HepG2 (cell line): Measurements from ENCODE around the gene LSM2. TPM values are rescaled to one million over a fixed set of nuclear protein-coding genes. Genes with fewer than 3 reads are reported as not detected.

Source experiments
- ATF4 ChIP-seq, 2 experiments: fragments of 450-650 bp in 1 of 2; sonication (generic) in 1 of 2; formaldehyde crosslinking; IDR thresholded peaks; 2 replicates each; pipeline versions ENCODE4 v1.5.0 to v1.8.0; 2020 to 2022; ENCODE audit warnings: mild to moderate bottlenecking in 1 of 2, missing genetic modification reagents in 1 of 2
- DMAP1 ChIP-seq: IDR thresholded peaks from 2 replicates; pipeline ENCODE4 v1.6.1; 2016
- ELK4 ChIP-seq: sonication (generic); formaldehyde crosslinking; IDR thresholded peaks from 2 replicates; pipeline ENCODE4 v1.9.0; 2021; ENCODE audit warnings: missing genetic modification reagents, borderline replicate concordance
- GATAD2A ChIP-seq: IDR thresholded peaks from 2 replicates; pipeline ENCODE4 v1.6.1; 2016
- HMG20B ChIP-seq: conservative IDR thresholded peaks from 2 replicates; pipeline ENCODE4 v1.6.1; 2016; ENCODE audit warnings: missing genetic modification reagents, missing compliant biosample characterization
- MXI1 ChIP-seq: IDR thresholded peaks from 3 replicates; pipeline ENCODE4 v1.6.1; 2012; ENCODE audit warnings: low read depth, low read length, inconsistent platforms, borderline replicate concordance
- MZF1 ChIP-seq: sonication (generic); formaldehyde crosslinking; IDR thresholded peaks from 2 replicates; pipeline ENCODE4 v1.8.1; 2023; ENCODE audit warnings: mild to moderate bottlenecking, missing genetic modification reagents, borderline replicate concordance
- TCF7 ChIP-seq: sonication (generic); IDR thresholded peaks from 2 replicates; pipeline ENCODE4 v1.6.1; 2016; ENCODE audit warnings: antibody characterized with exemption, low read depth
- ZHX1 ChIP-seq: sonication (generic); formaldehyde crosslinking; IDR thresholded peaks from 2 replicates; pipeline ENCODE4 v1.8.1; 2022; ENCODE audit warnings: low read depth, mild to moderate bottlenecking, missing genetic modification reagents
- ZMYM2 ChIP-seq: sonication (generic); formaldehyde crosslinking; IDR thresholded peaks from 2 replicates; pipeline ENCODE4 v1.8.0; 2022; ENCODE audit warnings: mild to moderate bottlenecking, missing genetic modification reagents
- ZNF3 ChIP-seq: IDR thresholded peaks from 2 replicates; pipeline ENCODE4 v1.7.0; 2017; ENCODE audit warnings: inconsistent platforms
- ZNF503 ChIP-seq: sonication (generic); formaldehyde crosslinking; IDR thresholded peaks from 2 replicates; pipeline ENCODE4 v1.4.0; 2020; ENCODE audit warnings: missing genetic modification reagents
- ZNF691 ChIP-seq: sonication (generic); formaldehyde crosslinking; IDR thresholded peaks from 2 replicates; pipeline ENCODE4 v1.4.0; 2020; ENCODE audit warnings: missing genetic modification reagents, low read depth, mild to moderate bottlenecking, borderline replicate concordance
- ZNF713 ChIP-seq: sonication (generic); formaldehyde crosslinking; IDR thresholded peaks from 2 replicates; pipeline ENCODE4 v1.4.0; 2020; ENCODE audit warnings: mild to moderate bottlenecking, missing genetic modification reagents
- ZNF784 ChIP-seq: sonication (generic); formaldehyde crosslinking; IDR thresholded peaks from 2 replicates; pipeline ENCODE4 v1.5.1; 2020; ENCODE audit warnings: missing genetic modification reagents, mild to moderate bottlenecking, borderline replicate concordance
- polyA plus RNA-seq, 8 experiments: library from polyadenylated mRNA; depleted of rRNA in 3 of 8; stranded (reverse) in 7 of 8; unstranded in 1 of 8; fragments of >200 nt; fragmentation: Illumina TruSeq in 4 of 8; extraction: Trizol in 4 of 8; gene quantifications; 2 replicates each; pipeline versions ENCODE4 v1.2.1 to v1.2.3, GENCODE V29; 2011 to 2016; ENCODE audit warnings: low read depth in 4 of 8, missing spikeins in 1 of 8, mixed read lengths in 1 of 8; ENCODE audit not compliant: insufficient read depth in 1 of 8
- total RNA-seq, 5 experiments: library from RNA; depleted of rRNA; stranded (reverse); fragments of >200 nt; fragmentation: Illumina TruSeq; extraction: Trizol; gene quantifications; 2 replicates each; pipeline ENCODE4 v1.2.3, GENCODE V29; 2016; ENCODE audit warnings: low read depth in 1 of 5

Gene LSM2
- total and polyA plus RNA-seq, 2 of the 13 experiments (the other 11 are each of a cell fraction or from before 2014, with no cell fraction given), result 69.4 to 90.5 TPM

GRCh38 chr6:31815025-31815838 is 8.5 kb upstream of the LSM2 start, which contains the start of the genes HSPA1A and HSPA1L (continued):
- TF ChIP-seq ZNF784 (CRISPR knock-in tag), result 0 out of 2 replicates have a peak, but pooled peaks have one; percentile 27
- no peak for TF ChIP-seq ZNF713 (CRISPR knock-in tag)
- TF ChIP-seq HMG20B (CRISPR knock-in tag), result peak; percentile 58; the same call in 1 of the 2 replicates
- TF ChIP-seq ELK4 (CRISPR knock-in tag), result 0 out of 2 replicates have a peak, but pooled peaks have one; percentile 15
- TF ChIP-seq GATAD2A (CRISPR knock-in tag), result 0 out of 2 replicates have a peak, but pooled peaks have one; percentile 37
- peak; percentile 1; the same call in 1 of the 2 replicates for TF ChIP-seq DMAP1
- peak; percentile 63; the same call in 2 of the 3 replicates for TF ChIP-seq MXI1
- TF ChIP-seq ZNF3 (CRISPR knock-in tag), result no peak
- TF ChIP-seq ZHX1, result 0 out of 2 replicates have a peak, but pooled peaks have one; percentile 41
- 0 out of 2 replicates have a peak, but pooled peaks have one; percentile 16 for TF ChIP-seq ZNF503 (CRISPR knock-in tag)
- no peak for TF ChIP-seq ZNF691 (CRISPR knock-in tag)
- no peak for TF ChIP-seq ZMYM2 (CRISPR knock-in tag)
- no peak for TF ChIP-seq TCF7
- TF ChIP-seq MZF1 (CRISPR knock-in tag), result no peak
- peak in 1 of 2 experiments; percentile 29; a peak in 1 of 4 replicates for TF ChIP-seq ATF4 (CRISPR knock-in tag; IDR thresholded peaks at IDR 0.05)
